Heart right ventricle (tissue), 16 donors: ENCODE data around the gene CEP135. TPM values are rescaled to one million over a fixed set of nuclear protein-coding genes. Genes with fewer than 3 reads are reported as not detected.

Experiments
- ATAC-seq, 8 donors: fragments of 200-7000 bp; cut with Tn5 transposase; one replicate each; pipeline ENCODE4 v1.9.1; 2020; ENCODE audit warnings: mild to moderate bottlenecking in 8 of 8, moderate library complexity in 8 of 8, moderate number of reproducible peaks in 1 of 8
- DNase-seq, 2 donors: peaks; one replicate each; pipeline ENCODE4 v3.0.0-alpha.2; 2020
- H3K27ac ChIP-seq, 10 donors: fragments of 200-600 bp; sonication (generic) in 2 of 10; one replicate each; pipeline versions ENCODE4 v1.5.0 to v1.8.0; 2020 to 2022; ENCODE audit warnings: mild to moderate bottlenecking in 3 of 10
- H3K27me3 ChIP-seq, 7 donors: fragments of 200-600 bp; one replicate each; pipeline ENCODE4 v1.8.0; 2021 to 2022; ENCODE audit warnings: mild to moderate bottlenecking in 2 of 7
- H3K36me3 ChIP-seq, 9 donors: fragments of 200-600 bp; sonication (generic) in 1 of 9; one replicate each; pipeline versions ENCODE4 v1.5.0 to v1.8.0; 2020 to 2022; ENCODE audit warnings: mild to moderate bottlenecking in 2 of 9
- H3K4me1 ChIP-seq, 9 donors: fragments of 200-600 bp; sonication (generic) in 1 of 9; one replicate each; pipeline versions ENCODE4 v1.5.0 to v1.8.0; 2020 to 2022; ENCODE audit warnings: mild to moderate bottlenecking in 4 of 9
- H3K4me3 ChIP-seq, 10 donors: fragments of 200-600 bp; sonication (generic) in 2 of 10; one replicate each; pipeline versions ENCODE4 v1.5.0 to v1.8.0; 2020 to 2022; ENCODE audit warnings: mild to moderate bottlenecking in 7 of 10, moderate library complexity in 2 of 10
- H3K9me3 ChIP-seq, 11 donors: fragments of 200-600 bp in 10 of 11; sonication (generic) in 2 of 11; one replicate each; pipeline versions ENCODE4 v1.5.0 to v1.8.0; 2013 to 2022; ENCODE audit warnings: mild to moderate bottlenecking in 2 of 11, control low read depth in 1 of 11, moderate library complexity in 1 of 11
- CTCF ChIP-seq, 9 donors: fragments of 200-600 bp; sonication (generic) in 2 of 9; IDR thresholded peaks; one replicate each; pipeline versions ENCODE4 v1.5.0 to v1.8.0; 2021 to 2022; ENCODE audit warnings: antibody characterized with exemption in 9 of 9, mild to moderate bottlenecking in 5 of 9, moderate library complexity in 1 of 9
- WGBS, 2 donors: extraction: QIAGEN DNeasy Blood & Tissue Kit; methylation state at CpG; one replicate each; pipeline ENCODE4 v1.1.7; 2013; ENCODE audit warnings: inconsistent platforms in 1 of 2; 5-methylcytosine and 5-hydroxymethylcytosine counted together
- intact Hi-C, 10 donors: fragments of 100-400 bp; cut with DNase I; formaldehyde crosslinking; loops; one replicate each; pipeline versions ENCODE4 v1.11.1 to v1.14.2; 2022
- polyA plus RNA-seq, 2 donors: library from polyadenylated mRNA; stranded (reverse); fragments of 200-250 nt; gene quantifications; one replicate each; pipeline ENCODE4 v1.2.3, GENCODE V29; 2013
- total RNA-seq, 10 donors: library from RNA; stranded (reverse); fragmentation: NEBNext Ultra II Directional in 3 of 10; extraction: Animal tissue kit (Norgen Biotek cat#: 25700) in 3 of 10; gene quantifications; one replicate each; pipeline versions ENCODE4 v1.2.1 to v1.2.4, GENCODE V29; 2021 to 2023
- donor health status: Arrhythmogenic right ventricular cardiomyopathy.
- donor health status: ischemic (EF 13 %, LVEDD 7.1; RV severe dilation, severe dysfunction).
- donor health status: healthy with polysubstance abuse.
- donor health status: DM: no; HTN: yes; CAD: no.
- donor health status: DM: no; HTN: no; CAD: no.
- donor health status: ischemic (EF 25% LVEDD 6.9; RV normal size, moderate dysfunction).
- donor health status: ischemic (EF 25% LVEDD 5.7; RV mildly dilated, moderate dysfunction).
- donor health status: healthy.
- donor health status: DM: yes; HTN: yes; CAD: no.
- donor health status: Ischemic cardiomyopathy.
- donor health status: ischemic (EF 35%, LVEDD 5.7; RV mildly dilated, moderate dysfunction).
- donor health status: nonischemic (EF 11% LVEDD 7.7; RV severe dilation, severe dysfunction).
- donor health status: DM: yes; HTN: yes; CAD: no.
- donor health status: PGD.
- donor health status: ischemic (EF 29% LVEDD 5.4; RV normal size, mild dysfunction).
- donor health status: nonischemic (EF 23%, LVEDD 6.1; RV moderate dilation, normal function).

The CEP135 gene
- total and polyA plus RNA-seq, 12 donors = 0.90 to 4.0 (median 2.4) TPM

- 93 to 96% methylated on average over 2 of the region's 2 CpGs for WGBS, 2 donors
- Histone ChIP-seq H3K9me3 (no peaks in the 10 kb centered on the region), H3K4me3 (no peak overlapping the region), H3K27ac (no peak overlapping the region), H3K36me3 (peaks cover 0 to 74% (median 8%) of the 10 kb centered on the region in 9 donors), H3K4me1 (no peaks in the 10 kb centered on the region), H3K27me3 (no peaks in the 10 kb centered on the region)
- no peak for TF ChIP-seq CTCF (IDR thresholded peaks at IDR 0.05)
- ATAC-seq = no peak
- no peak for DNase-seq
- intact Hi-C loops = no loop called here
Observed at GRCh38 chr4:55973650-55974049, 24.9 kb downstream of the CEP135 start.

- Histone ChIP-seq H3K4me1 (no peaks in the 10 kb centered on the region), H3K9me3 (no peaks in the 10 kb centered on the region), H3K27me3 (no peaks in the 10 kb centered on the region), H3K27ac (no peak overlapping the region), H3K4me3 (no peak overlapping the region), H3K36me3 (peaks cover 0 to 84% (median 13%) of the 10 kb centered on the region in 9 donors)
- DNase-seq (no peak), ATAC-seq (no peak)
- no peak for TF ChIP-seq CTCF (IDR thresholded peaks at IDR 0.05)
- intact Hi-C loops = no loop called here
- WGBS, 2 donors = 98 to 99% methylated on average over 4 of the region's 4 CpGs
Observed at GRCh38 chr4:55977811-55978210, 29.1 kb downstream of the CEP135 start.

- DNase-seq = no peak
Observed at GRCh38 chr4:55979562-55979961, 30.8 kb downstream of the CEP135 start.

GRCh38 chr4:55980725-55981124 is 32.0 kb downstream of the CEP135 start:
- Histone ChIP-seq H3K4me1 (no peaks in the 10 kb centered on the region), H3K27ac (no peak overlapping the region), H3K36me3 (peaks cover 0 to 86% (median 13%) of the 10 kb centered on the region in 9 donors), H3K9me3 (no peaks in the 10 kb centered on the region), H3K4me3 (no peak overlapping the region), H3K27me3 (no peaks in the 10 kb centered on the region)
- WGBS, 2 donors = 85% methylated on average over 3 of the region's 3 CpGs
- ATAC-seq (no peak), DNase-seq (no peak)
- TF ChIP-seq CTCF (IDR thresholded peaks at IDR 0.05) = no peak
- intact Hi-C loops = no loop called here

More at GRCh38 chr4:55979562-55979961, 30.8 kb downstream of the CEP135 start:
- no peak for TF ChIP-seq CTCF (IDR thresholded peaks at IDR 0.05)
- H3K27me3 ChIP-seq = no peaks in the 10 kb centered on the region
- H3K4me1 ChIP-seq = no peaks in the 10 kb centered on the region
- 77 to 87% methylated on average over 3 of the region's 3 CpGs for WGBS, 2 donors
- no peak for ATAC-seq
- H3K9me3 ChIP-seq = no peaks in the 10 kb centered on the region
- H3K27ac ChIP-seq = no peak overlapping the region
- no peak overlapping the region for H3K4me3 ChIP-seq
- H3K36me3 ChIP-seq = peaks cover 0 to 87% (median 13%) of the 10 kb centered on the region in 9 donors
- intact Hi-C loops = no loop called here
